ENCODE measurements around the gene BTBD9.
A peak's percentile ranks its signal among the peaks of the same experiment; 100 is the strongest.

The BTBD9 gene

DNA sequence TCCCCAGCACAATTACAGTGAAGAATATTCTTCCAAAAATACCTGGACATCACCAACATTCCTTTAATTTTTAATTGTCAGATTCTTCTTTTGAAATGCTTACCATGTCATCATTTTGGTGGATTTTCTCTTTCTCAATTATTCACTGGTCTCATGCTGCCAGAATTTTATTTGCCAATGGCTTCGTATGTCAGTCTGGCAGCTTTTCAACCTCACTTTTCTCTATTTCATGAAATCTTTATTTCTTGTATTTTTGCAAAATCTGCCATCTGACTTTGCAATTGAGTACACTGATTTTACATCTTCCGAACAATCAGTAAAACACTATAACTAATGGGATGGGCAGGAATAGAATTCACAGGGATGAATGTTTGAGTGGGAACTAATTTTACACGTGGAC, 84.1 kb downstream of the BTBD9 start:
- no peak for FAIRE-seq

DNA sequence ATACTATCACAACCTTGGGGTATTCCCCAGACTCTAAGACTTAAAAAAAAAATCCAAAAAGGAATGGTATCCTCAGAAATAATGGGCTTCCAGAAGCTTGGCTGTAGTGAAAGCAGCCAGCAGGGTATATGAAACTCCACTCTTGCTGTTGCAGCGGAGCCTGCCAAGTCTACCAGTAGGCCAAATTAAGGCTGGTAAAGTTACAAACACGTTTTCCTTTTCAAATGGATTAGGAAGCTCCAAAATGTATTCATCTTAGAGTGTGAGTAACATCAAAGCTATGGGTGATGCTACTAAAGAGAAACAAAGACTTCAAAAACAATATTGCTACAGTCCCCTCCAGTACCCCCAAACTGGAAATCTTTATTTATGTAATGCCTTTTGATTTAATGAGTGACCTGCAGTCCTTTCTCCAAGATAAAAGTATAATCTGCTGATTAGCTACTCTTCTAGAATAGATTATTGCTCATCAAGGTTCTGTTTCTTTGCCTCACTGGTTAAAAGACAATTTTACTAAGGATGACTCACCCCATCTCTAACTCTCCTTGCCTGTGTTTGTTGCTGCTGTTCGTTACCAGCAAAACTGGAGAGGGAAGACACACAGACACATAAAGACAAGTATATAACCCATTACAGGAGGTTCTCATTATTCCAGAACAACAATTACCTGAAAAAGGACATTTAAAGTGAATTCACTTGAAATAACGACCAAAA, 84.9 kb downstream of the BTBD9 start:
- FAIRE-seq (no peak), DNase-seq (ENCODE audit: low spot score) (no peak)

More for the DNA sequence above, 84.1 kb downstream of the BTBD9 start:
- DNase-seq (ENCODE audit: low spot score): no peak

DNA sequence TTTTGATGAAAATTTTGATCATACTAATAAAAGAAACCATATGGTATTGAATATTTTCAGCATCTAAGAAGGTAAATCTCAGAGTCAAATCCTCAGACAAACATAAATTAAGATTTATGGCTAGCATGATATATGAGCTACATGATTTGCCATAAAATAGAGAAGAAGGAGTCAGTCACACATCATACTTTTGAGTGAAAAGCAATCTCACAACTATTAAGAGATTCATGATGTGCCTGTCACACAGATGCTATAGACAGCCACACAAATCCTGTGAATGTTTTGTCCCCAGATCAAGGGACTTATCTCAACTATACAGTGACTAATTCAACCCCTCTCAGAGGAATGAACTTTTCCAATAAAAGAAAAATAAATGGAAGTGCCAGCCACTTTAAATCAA, 85.7 kb downstream of the BTBD9 start:
- DNase-seq (ENCODE audit: low spot score): no peak
- FAIRE-seq: no peak

DNA sequence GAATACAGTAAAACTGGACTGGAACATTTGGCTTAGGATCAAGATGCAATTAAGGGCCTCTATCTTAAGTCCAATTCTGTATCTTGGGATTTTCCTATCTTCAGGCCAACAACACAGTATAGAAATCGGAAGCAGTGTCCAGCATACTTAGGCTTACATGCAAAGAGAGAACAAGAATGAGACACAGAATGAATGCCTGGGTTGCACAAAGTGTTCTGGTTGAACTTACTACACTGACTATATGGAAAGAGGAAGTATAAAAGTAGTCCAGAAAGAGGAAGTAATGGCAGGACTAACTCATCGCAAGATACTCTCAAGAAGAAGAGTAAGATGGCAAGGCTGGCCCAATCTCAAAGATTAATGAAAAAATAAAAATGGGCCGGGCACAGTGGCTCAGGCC, 87.6 kb downstream of the BTBD9 start:
- FAIRE-seq: no peak

DNA sequence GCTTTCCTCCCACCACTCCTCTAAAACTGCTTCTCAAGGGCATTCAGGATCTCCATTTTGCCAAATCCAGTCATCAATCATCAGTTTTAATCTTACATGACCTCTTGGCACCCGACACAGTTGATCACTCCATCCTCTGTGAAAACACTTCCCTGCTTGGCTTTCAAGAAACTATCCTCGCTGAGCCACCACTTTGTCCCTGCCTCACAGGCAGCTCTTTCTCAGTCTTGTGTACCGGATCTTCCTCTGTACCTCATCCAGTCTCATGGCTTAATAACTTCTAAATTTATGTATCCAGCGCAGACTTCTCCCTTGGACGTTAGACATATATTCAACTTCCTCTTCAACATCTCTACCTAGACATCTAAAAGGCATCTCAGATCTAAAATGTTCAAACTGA, 89.9 kb downstream of the BTBD9 start:
- FAIRE-seq (no peak), DNase-seq (ENCODE audit: low spot score) (no peak)

More for the DNA sequence above, 87.6 kb downstream of the BTBD9 start:
- DNase-seq (ENCODE audit: low spot score): no peak

DNA sequence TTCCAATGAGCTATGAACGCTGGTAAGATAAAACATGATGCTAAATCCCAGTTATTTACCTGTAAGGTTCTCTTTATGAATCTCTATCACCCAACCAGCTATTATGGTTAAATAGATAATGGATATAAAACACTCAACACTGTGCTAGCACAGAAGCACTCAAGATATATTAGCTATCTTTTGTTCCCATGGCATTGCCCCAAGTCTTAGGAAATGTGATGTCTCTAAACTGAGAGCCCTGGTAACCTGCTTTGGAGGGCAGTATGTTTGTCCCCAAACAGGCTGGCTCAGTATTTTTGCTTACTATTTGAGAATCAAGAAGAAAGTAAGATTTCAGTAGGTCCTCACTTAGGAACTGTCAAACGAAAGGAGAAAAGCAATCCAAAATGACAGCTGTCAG, 90.5 kb downstream of the BTBD9 start:
- DNase-seq (ENCODE audit: low spot score) (no peak), FAIRE-seq (no peak)

DNA sequence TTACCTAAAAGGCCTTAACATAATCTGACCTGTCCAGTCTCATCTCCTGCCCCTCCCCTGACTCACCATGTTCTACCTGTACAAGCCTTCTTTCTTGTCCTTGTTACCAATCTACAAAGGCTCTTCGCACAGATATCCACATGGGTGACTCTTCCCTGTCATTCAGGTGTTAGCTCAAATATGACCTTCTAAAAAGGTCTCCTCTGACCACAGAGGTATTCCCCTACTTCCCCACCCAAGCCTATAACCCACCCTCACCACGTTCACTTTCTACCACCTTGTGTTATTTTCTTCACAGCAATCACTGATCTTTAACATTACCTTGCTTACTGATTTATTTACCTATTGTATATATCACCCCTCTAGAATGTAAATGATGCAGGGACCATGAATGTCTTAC, 96.7 kb downstream of the BTBD9 start:
- no peak for FAIRE-seq
- no peak for DNase-seq (ENCODE audit: low spot score)

DNA sequence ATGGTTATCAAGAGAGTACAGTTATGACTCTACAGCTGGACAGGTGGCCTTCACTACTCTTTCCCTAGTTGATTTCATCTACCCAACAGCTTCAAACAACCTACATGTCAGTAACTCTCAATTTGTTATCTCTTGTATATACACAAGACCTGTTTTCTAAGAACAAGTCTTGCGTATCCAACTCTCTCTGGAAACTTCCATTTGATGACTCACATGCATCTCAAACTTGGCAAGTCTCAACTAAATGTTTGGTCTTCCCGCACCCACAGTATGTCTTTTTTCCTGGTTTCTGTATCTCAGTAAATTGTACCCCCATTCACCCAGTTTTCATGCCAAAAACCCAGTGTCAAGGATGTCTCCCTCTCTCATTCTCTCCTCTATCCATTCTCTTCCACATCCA, 97.7 kb downstream of the BTBD9 start:
- FAIRE-seq (no peak), DNase-seq (ENCODE audit: low spot score) (no peak)

DNA sequence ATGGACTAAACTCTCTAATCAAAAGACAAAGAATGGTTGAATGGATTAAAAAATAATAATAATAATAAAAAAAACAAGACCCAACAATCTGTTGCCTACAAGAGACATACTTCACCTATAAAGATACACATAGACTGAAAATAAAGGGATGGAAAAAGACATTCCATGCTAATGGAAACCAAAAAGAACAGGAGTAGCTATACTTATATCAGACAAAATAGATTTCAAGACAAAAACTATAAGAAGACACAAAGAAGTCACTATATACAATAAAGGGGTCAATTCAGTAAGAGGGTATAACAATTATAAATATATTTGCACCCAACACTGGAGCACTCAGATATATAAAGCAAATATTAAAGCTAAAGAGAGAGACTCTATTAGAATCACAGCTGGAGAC, 106.7 kb downstream of the BTBD9 start:
- FAIRE-seq (no peak), DNase-seq (ENCODE audit: low spot score) (no peak)

DNA sequence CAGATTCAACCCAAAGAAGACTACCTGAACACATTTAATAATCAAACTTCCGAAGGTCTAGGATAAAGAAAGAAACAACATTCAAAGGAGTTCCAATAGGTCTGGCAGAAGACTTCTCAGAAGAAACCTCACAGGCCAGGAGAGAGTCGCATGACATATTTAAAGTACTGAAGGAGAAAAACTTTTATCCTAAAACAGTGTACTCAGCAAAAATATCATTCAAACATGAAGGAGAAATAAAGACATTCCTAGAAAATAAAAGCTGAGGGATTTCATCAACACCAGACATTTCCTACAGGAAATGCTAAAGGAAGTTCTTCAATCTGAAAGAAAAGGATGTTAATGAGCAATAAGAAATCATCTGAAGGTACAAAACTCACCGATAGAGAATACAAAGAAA, 108.6 kb downstream of the BTBD9 start:
- FAIRE-seq (no peak), DNase-seq (ENCODE audit: low spot score) (no peak)

DNA sequence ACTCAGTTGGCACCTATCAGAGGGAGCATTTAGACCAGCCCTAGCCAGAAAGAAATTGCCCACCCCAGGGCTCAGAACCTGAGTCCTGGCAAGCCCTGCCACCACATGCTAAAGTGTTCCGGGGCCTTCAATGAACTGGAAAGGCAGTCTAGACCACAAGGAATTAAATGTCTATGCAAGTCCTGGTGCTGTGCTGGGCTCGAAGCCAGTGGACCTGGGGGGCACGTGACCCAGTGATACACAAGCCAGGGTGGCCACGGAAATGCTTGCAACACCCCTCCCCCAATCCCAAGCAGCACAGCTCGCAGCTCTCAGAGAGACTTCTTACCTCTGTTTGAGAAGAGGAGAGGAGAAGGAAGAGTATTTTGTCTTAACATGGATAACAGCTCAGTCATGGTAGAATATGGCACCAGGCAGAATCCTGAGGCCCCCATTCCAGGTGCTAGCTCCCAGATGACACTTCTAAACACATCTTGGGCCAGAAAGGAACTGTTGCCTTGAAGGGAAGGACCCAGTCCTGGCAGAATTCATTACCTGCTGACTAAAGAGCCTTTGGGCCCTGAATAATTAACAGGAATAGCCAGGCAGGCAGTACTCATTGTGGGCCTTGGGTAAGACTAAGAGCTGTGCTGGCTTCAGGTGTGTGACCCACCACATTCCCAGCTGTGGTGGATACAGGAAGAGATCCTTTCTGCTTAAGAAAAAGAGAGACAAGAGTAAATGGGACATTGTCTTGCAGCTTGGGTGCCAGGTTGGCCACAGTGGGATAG, 111.3 kb downstream of the BTBD9 start:
- DNase-seq (ENCODE audit: low spot score) (no peak), FAIRE-seq (no peak)

DNA sequence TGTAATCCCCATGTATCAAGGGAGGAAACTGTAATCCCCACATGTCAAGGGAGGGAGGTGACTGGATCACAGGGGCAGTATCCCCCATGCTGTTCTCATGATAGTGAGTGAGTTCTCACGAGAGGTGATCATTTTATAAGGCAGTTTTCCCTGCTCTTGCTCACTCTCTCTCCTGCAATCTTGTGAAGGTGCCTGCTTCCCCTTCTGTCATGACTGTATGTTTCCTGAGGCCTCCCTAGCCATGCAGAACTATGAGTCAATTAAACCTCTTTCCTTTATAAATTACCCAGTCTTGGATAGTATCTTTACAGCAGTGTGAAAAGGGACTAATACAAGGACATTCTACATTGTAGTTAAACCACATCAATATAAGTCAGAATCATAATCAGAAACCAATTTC, 112.4 kb downstream of the BTBD9 start:
- DNase-seq (ENCODE audit: low spot score): no peak
- FAIRE-seq: no peak

DNA sequence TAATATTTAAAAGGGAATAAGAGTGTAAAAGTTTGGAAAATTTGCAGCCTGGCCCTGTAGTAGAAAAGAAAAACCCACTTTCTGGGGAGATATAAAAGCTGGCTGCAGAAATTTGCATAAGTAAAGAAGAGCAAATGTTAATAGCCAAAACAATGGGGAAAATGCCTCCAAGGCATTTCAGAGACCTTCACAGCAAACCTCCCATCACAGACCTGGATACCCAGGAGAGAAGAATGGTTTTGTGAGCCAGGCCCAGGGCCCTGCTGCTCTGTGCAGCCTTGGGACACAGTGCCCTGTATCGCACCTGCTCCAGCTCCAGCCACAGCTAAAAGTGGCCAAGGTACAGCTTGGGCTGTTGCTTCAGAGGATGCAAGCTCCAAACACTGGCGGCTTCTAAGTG, 113.8 kb downstream of the BTBD9 start:
- DNase-seq (ENCODE audit: low spot score) (no peak), FAIRE-seq (no peak)

DNA sequence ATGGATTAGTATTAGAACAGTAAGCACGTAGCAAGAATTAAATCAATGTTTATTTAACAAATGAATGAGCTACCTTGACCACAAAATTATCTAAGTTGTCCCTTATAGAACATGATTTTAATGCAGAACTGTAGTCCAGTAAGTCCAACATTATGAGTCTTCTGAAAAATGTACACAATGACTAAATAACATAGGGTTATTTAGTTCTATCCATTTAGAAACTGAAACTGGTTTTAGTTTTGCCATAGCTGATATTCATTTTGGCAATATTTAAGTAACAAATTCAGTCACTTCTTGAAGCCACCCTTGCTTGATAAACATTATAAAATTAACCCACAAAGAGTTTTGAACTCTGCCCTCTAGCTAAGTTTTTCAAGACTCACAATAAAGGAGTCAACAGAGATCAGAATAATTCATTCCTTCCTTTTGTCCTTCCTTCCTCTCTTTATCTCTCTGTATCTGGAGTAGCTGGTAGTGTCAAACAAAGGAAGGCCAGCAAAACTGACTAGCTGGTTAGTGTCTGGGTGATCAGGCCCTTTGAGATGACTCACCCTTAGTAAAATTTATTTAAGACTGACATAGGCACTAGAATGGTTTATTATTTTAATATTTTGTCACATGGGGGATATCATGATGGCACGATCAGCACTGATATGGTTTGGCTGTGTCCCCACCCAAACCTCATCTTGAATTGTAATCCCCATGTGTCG, 115.1 kb downstream of the BTBD9 start:
- no peak for FAIRE-seq
- DNase-seq (ENCODE audit: low spot score): no peak

DNA sequence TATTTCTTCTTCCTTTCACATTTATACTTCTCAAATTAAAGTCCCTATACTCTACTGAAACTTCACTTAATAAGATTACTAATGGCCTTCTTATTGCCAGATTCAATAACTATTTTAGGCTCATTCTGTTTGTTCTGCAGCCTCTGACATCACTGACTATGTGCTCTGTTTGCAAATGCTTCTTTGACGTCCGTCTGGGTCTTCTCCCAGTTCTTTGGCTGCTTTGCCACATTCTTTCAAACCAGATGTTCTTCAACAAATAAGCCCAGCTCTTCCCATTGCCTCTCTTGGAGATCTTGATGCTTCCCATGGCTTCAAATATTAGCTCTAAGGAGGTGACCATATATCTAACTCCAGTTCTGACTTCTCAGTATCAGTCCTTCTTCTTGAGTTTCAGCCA, 117.4 kb downstream of the BTBD9 start:
- DNase-seq (ENCODE audit: low spot score) (no peak), FAIRE-seq (no peak)

DNA sequence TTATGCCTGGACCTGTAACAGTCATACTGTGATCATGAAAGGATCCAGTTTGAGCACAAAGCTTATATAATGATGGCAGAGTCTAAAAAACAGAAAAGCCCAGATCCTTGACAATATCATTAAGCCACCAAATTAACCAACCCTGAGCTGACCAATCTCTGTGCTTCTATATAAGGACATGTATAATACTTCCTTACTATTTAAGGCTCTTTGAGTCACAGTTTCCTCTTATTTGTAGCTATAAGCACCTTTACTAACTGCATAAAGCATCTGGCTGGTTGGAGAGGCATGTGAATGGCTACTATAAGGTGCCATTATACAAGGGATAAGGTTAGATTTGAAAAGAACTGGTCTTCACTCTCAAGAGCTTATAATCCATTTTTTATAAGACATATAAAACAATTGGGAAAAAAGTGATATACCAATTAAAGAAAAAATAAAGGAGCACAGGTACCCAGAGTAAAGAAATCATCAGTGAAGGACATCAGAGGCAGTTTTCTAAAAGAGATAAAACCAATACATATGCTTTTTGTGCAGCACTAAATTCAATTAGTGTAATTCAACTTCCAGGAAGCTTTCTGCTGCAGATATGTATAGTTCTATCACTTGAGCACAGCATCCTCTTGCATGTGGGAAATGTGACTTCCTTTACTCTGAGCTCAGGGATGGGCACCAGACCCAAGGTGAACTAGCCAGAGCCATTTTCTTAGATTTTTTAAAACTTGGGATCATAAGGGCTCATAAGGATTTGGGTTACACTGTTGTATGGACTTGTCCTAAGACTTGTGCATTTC, 121.0 kb downstream of the BTBD9 start:
- DNase-seq (ENCODE audit: low spot score) (no peak), FAIRE-seq (no peak)

DNA sequence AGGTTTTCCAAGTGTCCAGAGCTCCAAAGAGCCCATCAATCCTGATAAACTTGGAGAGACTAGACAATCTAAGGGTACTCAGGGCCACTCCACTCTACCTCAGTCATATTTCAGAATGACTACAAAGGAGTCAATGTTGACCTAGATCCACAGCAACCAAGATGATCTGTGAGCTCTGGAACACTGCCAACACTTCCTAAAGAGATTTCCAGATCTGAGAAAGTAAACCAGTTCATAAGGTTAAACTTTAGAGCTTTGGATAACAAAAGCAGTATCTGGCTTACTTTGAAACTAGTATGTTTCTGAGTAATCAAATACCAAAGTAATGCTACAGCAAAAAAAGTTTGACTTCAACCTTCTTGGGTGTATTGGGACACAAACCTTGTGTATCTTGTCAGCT, 122.7 kb downstream of the BTBD9 start:
- DNase-seq (ENCODE audit: low spot score) (no peak), FAIRE-seq (no peak)

DNA sequence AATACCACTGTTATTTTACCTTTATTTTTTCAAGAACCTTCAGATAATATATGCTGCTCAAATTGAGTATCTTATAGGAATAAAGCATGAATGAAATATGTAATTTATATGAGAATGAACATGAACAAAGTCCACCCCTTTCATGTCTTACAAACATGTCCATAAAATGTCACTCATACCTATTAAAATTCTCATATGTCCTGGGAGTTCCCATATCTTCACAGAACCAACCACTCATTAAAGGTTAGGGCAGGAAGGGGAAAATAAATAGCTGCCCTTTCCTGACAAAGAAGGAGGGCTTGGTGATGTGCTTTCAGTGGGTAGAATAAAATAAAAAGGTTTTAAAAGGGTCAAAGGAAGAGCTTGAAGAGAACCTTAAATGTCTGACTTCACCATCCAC, 125.3 kb downstream of the BTBD9 start:
- DNase-seq (ENCODE audit: low spot score) (no peak), FAIRE-seq (no peak)

DNA sequence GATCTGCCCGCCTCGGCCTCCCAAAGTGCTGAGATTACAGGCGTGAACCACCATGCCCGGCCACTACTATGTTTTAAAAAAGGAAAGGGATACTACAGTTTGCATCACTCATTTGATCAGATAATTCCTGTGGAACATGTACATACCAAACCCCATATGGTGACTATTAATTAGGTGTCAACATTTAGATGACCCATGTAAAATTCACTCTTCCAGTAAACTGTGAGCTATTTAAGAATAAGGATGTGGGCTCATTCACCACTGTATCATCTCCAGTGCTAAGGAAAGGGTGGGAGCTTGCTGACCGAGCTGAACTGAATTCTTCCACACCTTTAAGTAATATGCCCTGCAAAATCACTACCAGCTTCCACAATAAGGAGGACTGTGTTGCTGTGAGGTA, 127.5 kb downstream of the BTBD9 start:
- FAIRE-seq: no peak

DNA sequence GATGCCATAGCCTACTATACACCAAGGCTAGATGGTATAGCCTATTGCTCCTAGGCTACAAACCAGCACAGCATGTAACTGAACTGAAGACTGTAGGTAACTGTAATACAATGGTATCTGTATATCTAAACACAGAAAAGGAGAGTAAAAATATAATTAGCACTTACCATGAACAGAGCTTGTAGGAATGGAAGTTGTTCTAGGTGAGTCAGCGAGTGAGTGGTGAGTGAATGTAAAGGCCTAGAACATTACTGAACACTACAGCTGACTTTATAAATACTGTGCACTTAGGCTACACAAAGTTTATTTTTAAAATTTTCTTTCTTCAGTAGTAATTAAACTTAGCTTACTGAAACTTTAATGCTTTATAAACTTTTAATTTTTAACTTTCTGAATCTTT, 129.5 kb downstream of the BTBD9 start:
- FAIRE-seq: no peak
- no peak for DNase-seq (ENCODE audit: low spot score)

More for the DNA sequence above, 127.5 kb downstream of the BTBD9 start:
- no peak for DNase-seq (ENCODE audit: low spot score)

DNA sequence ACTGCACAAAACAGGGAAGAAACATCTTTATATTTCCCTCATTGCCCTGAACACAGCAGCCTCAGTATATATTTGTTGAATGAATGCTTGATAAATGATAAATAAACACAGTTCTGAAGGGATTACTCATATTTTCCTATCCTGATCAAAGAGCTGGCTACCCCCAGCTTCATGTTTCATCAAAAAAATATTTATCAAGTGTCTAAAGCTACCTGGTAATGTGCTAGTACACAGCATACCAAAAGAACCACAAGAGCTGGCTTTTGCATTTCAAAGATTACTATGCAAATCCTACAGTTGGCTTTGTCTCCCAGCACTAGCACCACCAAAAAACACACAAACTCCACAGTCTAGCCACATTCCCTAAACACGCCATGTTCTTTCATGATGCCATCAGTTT, 130.0 kb downstream of the BTBD9 start:
- DNase-seq (ENCODE audit: low spot score): peak; percentile 48
- peak; percentile 94 for FAIRE-seq

DNA sequence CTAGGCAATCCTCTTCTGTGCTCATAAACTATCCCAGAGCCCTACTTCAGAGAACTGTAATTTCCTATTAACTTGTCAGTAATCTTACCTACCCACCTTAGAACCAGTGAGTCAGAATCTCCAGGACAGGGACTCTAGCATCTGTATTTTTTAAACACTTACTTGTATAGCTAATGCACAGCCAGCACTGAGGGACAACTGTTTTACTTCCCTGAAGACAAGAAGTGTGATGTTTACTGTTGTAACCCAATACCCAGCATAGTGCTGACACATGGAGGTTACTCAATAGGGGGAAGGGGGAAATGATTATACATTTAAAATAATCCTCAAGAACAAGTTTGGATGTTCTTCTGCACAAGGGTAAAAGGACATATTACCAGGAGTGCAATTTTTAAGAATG, 130.8 kb downstream of the BTBD9 start:
- FAIRE-seq: no peak

More for the DNA sequence above, 130.8 kb downstream of the BTBD9 start:
- DNase-seq (ENCODE audit: low spot score): no peak

Measured in urothelium cell line (cell line).